ENCODE results near the gene MOB3A.

The MOB3A gene

GRCh38 chr19:2083174-2083854 is 12.8 kb downstream of the MOB3A start:
- Histone ChIP-seq H3K9ac (ENCODE audit: low read depth, low read length) (no peak overlapping the region), H3K27me3 (ENCODE audit: insufficient read depth, low read length) (no peaks in the 10 kb centered on the region), H3K36me3 (ENCODE audit: insufficient read depth, low read depth, low read length) (no peaks in the 10 kb centered on the region), H3K9me3 (ENCODE audit: insufficient read depth, low read depth, low read length) (no peaks in the 10 kb centered on the region), H3K27ac (ENCODE audit: low read length) (no peak overlapping the region), H3K4me3 (ENCODE audit: low read length) (no peak overlapping the region), H3K4me1 (ENCODE audit: insufficient read depth, low read length) (no peaks in the 10 kb centered on the region)

- Histone ChIP-seq H3K4me3 (ENCODE audit: low read length) (no peak overlapping the region), H3K27ac (ENCODE audit: low read length) (no peak overlapping the region), H3K36me3 (ENCODE audit: insufficient read depth, low read depth, low read length) (no peaks in the 10 kb centered on the region), H3K9me3 (ENCODE audit: insufficient read depth, low read depth, low read length) (no peaks in the 10 kb centered on the region), H3K4me1 (ENCODE audit: insufficient read depth, low read length) (no peaks in the 10 kb centered on the region), H3K27me3 (ENCODE audit: insufficient read depth, low read length) (no peaks in the 10 kb centered on the region), H3K9ac (ENCODE audit: low read depth, low read length) (no peak overlapping the region)
These were observed 14.0 kb downstream of the MOB3A start for GRCh38 chr19:2081873-2082810.

- no peak overlapping the region for H3K4me3 ChIP-seq (ENCODE audit: low read length)
- no peak overlapping the region for H3K9ac ChIP-seq (ENCODE audit: low read depth, low read length)
- no peaks in the 10 kb centered on the region for H3K36me3 ChIP-seq (ENCODE audit: insufficient read depth, low read depth, low read length)
- no peaks in the 10 kb centered on the region for H3K4me1 ChIP-seq (ENCODE audit: insufficient read depth, low read length)
- no peaks in the 10 kb centered on the region for H3K9me3 ChIP-seq (ENCODE audit: insufficient read depth, low read depth, low read length)
- no peak overlapping the region for H3K27ac ChIP-seq (ENCODE audit: low read length)
- H3K27me3 ChIP-seq (ENCODE audit: insufficient read depth, low read length), result no peaks in the 10 kb centered on the region
These were observed 15.7 kb downstream of the MOB3A start for GRCh38 chr19:2080336-2080988.

GRCh38 chr19:2079865-2080301 is 16.2 kb downstream of the MOB3A start:
- H3K9me3 ChIP-seq (ENCODE audit: insufficient read depth, low read depth, low read length), result no peaks in the 10 kb centered on the region
- no peak overlapping the region for H3K27ac ChIP-seq (ENCODE audit: low read length)
- H3K9ac ChIP-seq (ENCODE audit: low read depth, low read length), result no peak overlapping the region
- H3K4me1 ChIP-seq (ENCODE audit: insufficient read depth, low read length), result no peaks in the 10 kb centered on the region
- H3K36me3 ChIP-seq (ENCODE audit: insufficient read depth, low read depth, low read length), result no peaks in the 10 kb centered on the region
- H3K27me3 ChIP-seq (ENCODE audit: insufficient read depth, low read length), result no peaks in the 10 kb centered on the region
- no peak overlapping the region for H3K4me3 ChIP-seq (ENCODE audit: low read length)

GRCh38 chr19:2079076-2079864 is 16.9 kb downstream of the MOB3A start:
- H3K9me3 ChIP-seq (ENCODE audit: insufficient read depth, low read depth, low read length), result no peaks in the 10 kb centered on the region
- no peak overlapping the region for H3K9ac ChIP-seq (ENCODE audit: low read depth, low read length)
- no peaks in the 10 kb centered on the region for H3K27me3 ChIP-seq (ENCODE audit: insufficient read depth, low read length)
- H3K4me3 ChIP-seq (ENCODE audit: low read length), result no peak overlapping the region
- H3K4me1 ChIP-seq (ENCODE audit: insufficient read depth, low read length), result no peaks in the 10 kb centered on the region
- no peaks in the 10 kb centered on the region for H3K36me3 ChIP-seq (ENCODE audit: insufficient read depth, low read depth, low read length)
- no peak overlapping the region for H3K27ac ChIP-seq (ENCODE audit: low read length)

- no peak overlapping the region for H3K4me3 ChIP-seq (ENCODE audit: low read length)
- no peak overlapping the region for H3K9ac ChIP-seq (ENCODE audit: low read depth, low read length)
- H3K9me3 ChIP-seq (ENCODE audit: insufficient read depth, low read depth, low read length), result no peaks in the 10 kb centered on the region
- no peaks in the 10 kb centered on the region for H3K27me3 ChIP-seq (ENCODE audit: insufficient read depth, low read length)
- 0 out of 2 replicates have a peak, but pooled peaks cover under 1% of the 10 kb centered on the region for H3K36me3 ChIP-seq (ENCODE audit: insufficient read depth, low read depth, low read length)
- no peak overlapping the region for H3K27ac ChIP-seq (ENCODE audit: low read length)
- H3K4me1 ChIP-seq (ENCODE audit: insufficient read depth, low read length), result no peaks in the 10 kb centered on the region
These were observed 18.1 kb downstream of the MOB3A start for GRCh38 chr19:2077833-2078619.

- Histone ChIP-seq H3K36me3 (ENCODE audit: insufficient read depth, low read depth, low read length) (0 out of 2 replicates have a peak, but pooled peaks cover 6% of the 10 kb centered on the region), H3K4me1 (ENCODE audit: insufficient read depth, low read length) (no peaks in the 10 kb centered on the region)
These were observed 18.7 kb downstream of the MOB3A start for GRCh38 chr19:2077398-2077797.

GRCh38 chr19:2076526-2076944 is 19.6 kb downstream of the MOB3A start:
- H3K36me3 ChIP-seq (ENCODE audit: insufficient read depth, low read depth, low read length), result 0 out of 2 replicates have a peak, but pooled peaks cover 6% of the 10 kb centered on the region

More at GRCh38 chr19:2077398-2077797, 18.7 kb downstream of the MOB3A start:
- Histone ChIP-seq H3K9ac (ENCODE audit: low read depth, low read length) (no peak overlapping the region), H3K27me3 (ENCODE audit: insufficient read depth, low read length) (no peaks in the 10 kb centered on the region), H3K27ac (ENCODE audit: low read length) (no peak overlapping the region), H3K9me3 (ENCODE audit: insufficient read depth, low read depth, low read length) (no peaks in the 10 kb centered on the region), H3K4me3 (ENCODE audit: low read length) (no peak overlapping the region)

GRCh38 chr19:2072757-2073551 is 23.2 kb downstream of the MOB3A start:
- Histone ChIP-seq H3K9me3 (ENCODE audit: insufficient read depth, low read depth, low read length) (no peaks in the 10 kb centered on the region), H3K4me1 (ENCODE audit: insufficient read depth, low read length) (no peaks in the 10 kb centered on the region), H3K9ac (ENCODE audit: low read depth, low read length) (no peak overlapping the region), H3K36me3 (ENCODE audit: insufficient read depth, low read depth, low read length) (0 out of 2 replicates have a peak, but pooled peaks cover 6% of the 10 kb centered on the region), H3K4me3 (ENCODE audit: low read length) (no peak overlapping the region), H3K27ac (ENCODE audit: low read length) (no peak overlapping the region), H3K27me3 (ENCODE audit: insufficient read depth, low read length) (no peaks in the 10 kb centered on the region)

More at GRCh38 chr19:2076526-2076944, 19.6 kb downstream of the MOB3A start:
- Histone ChIP-seq H3K9ac (ENCODE audit: low read depth, low read length) (no peak overlapping the region), H3K27ac (ENCODE audit: low read length) (no peak overlapping the region), H3K4me3 (ENCODE audit: low read length) (no peak overlapping the region), H3K4me1 (ENCODE audit: insufficient read depth, low read length) (no peaks in the 10 kb centered on the region), H3K9me3 (ENCODE audit: insufficient read depth, low read depth, low read length) (no peaks in the 10 kb centered on the region), H3K27me3 (ENCODE audit: insufficient read depth, low read length) (no peaks in the 10 kb centered on the region)

Measured in iPS-20b (cell line).